Activated CD4-positive, alpha-beta T cell treated with anti-CD3 and anti-CD28 coated beads, Interleukin-2, amount 10 ng/mL, durations not matched to agents 24 days and 14 days (primary cell): ENCODE measurements around the gene NBPF15. TPM values are rescaled to one million over a fixed set of nuclear protein-coding genes. Genes with fewer than 3 reads are reported as not detected.
"Not testable (repeated sequence)": the region's sequence is repeated elsewhere in the genome, so short reads cannot be mapped to it uniquely, and the experiment has no call there.

Experiments used
- DNase-seq: peaks from one replicate; pipeline ENCODE4 v3.0.0; 2022
- H3K27ac Mint-ChIP-seq: one replicate; pipeline ENCODE4 v1.8.0; 2022; ENCODE audit warnings: mild to moderate bottlenecking, mixed read lengths
- H3K27me3 Mint-ChIP-seq: one replicate; pipeline ENCODE4 v1.8.0; 2022; ENCODE audit warnings: mixed read lengths
- H3K36me3 Mint-ChIP-seq: one replicate; pipeline ENCODE4 v1.8.0; 2022; ENCODE audit warnings: low read depth, mild to moderate bottlenecking, mixed read lengths
- H3K4me1 Mint-ChIP-seq: one replicate; pipeline ENCODE4 v1.8.0; 2021; ENCODE audit warnings: mixed read lengths
- H3K4me3 Mint-ChIP-seq: one replicate; pipeline ENCODE4 v1.8.0; 2022; ENCODE audit warnings: mild to moderate bottlenecking, moderate library complexity, mixed read lengths
- H3K9me3 Mint-ChIP-seq: one replicate; pipeline ENCODE4 v1.8.0; 2021; ENCODE audit warnings: mixed read lengths
- intact Hi-C: fragments of 100-400 bp; cut with micrococcal nuclease; formaldehyde crosslinking; loops from one replicate; pipeline ENCODE4 v1.15.1; 2023
- total RNA-seq: library from RNA; stranded (reverse); gene quantifications from 2 replicates; pipeline ENCODE4 v1.2.3, GENCODE V29; 2022

The NBPF15 gene
- total RNA-seq, 1 donor from 2014 or later: 23.2 TPM

DNA sequence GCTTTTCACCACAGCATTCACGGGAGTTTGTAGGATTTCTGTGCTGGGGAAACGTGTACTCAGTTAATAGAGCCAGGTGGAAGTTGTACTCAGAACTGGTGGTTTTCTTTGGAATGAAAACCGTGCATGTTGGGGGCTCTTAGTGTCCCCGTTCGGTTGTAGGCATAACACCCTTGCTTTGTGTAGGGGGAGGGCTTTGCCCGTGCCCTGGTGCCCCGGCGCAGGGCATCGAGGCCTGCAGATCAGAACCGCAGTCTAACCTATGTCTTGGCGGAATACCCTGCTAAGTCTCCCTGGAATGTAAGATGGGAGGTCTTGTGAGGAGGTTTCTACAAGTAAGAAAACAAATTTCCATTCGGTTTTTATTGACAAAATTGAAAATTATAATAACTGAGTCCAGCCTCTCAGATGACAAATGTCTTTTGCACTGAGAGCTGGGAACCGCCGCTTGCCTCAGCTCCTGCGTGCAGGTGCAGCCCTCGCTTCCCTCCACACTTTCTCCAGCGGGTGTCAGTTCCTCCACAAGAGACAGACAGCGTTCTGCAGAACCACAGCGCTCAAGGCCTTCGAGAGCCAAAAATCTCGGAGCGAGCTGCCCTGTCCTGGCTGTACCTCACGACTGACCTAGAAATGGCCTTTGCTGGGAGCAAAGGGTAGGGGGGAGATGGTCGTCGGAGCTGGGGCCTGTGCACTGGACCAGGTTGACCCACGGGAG lies 47.9 kb downstream of the NBPF15 start:
- intact Hi-C loops, H3K9me3 Mint-ChIP-seq, H3K27me3 Mint-ChIP-seq, H3K4me1 Mint-ChIP-seq, H3K36me3 Mint-ChIP-seq: not testable (repeated sequence)
- Mint-ChIP-seq H3K4me3 (peak overlapping the region; percentile 93), H3K27ac (peak overlapping the region; percentile 90)
- peak; percentile 64 for DNase-seq

DNA sequence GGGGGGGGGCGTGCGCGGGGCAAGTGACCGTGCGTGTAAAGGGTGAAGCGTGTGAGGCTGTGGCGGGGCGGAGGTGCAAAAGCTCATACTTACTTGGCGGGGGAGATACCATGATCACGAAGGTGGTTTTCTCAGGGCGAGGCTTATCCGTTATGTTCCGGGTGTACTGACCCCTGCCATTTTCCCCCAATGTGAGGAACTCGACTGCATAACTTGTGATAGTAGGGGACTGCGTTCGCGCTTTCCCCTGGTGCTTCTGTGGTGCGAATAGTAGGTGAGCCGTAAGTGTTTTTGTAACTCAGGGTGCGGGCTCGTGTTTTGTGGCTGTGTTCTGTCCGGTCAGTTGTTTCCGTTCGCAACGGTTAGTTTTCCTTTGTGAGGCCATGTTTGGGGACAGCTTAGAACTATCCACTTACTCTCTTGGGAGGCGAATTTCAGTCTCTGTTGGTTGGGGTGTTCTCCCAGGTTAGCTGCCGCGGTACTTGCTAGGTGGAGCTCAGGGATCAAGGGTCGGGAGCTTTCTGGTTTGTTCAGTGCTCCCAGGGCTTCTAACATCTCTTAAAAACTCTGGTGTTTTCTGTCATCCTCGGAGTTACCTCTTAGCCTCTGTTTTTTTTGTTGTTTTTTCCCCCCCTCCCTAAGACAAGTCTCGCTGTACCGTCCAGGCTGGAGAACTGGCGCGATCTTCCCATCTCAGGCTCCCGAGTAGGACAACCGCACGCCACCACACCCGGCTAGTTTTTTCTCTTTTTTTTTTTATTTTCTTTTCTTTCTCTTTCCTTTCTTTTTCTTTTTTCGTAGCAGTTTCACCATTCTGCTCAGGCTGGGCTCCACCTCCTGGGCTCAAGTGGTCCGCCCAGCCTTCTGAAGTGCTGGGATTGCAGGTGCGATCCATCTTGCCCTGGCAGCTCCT lies 48.7 kb downstream of the NBPF15 start:
- H3K27me3 Mint-ChIP-seq, intact Hi-C loops, H3K36me3 Mint-ChIP-seq, H3K4me1 Mint-ChIP-seq, H3K9me3 Mint-ChIP-seq: not testable (repeated sequence)
- DNase-seq: peak; percentile 96
- H3K27ac Mint-ChIP-seq: peak overlapping the region; percentile 90
- peak overlapping the region; percentile 93 for H3K4me3 Mint-ChIP-seq

DNA sequence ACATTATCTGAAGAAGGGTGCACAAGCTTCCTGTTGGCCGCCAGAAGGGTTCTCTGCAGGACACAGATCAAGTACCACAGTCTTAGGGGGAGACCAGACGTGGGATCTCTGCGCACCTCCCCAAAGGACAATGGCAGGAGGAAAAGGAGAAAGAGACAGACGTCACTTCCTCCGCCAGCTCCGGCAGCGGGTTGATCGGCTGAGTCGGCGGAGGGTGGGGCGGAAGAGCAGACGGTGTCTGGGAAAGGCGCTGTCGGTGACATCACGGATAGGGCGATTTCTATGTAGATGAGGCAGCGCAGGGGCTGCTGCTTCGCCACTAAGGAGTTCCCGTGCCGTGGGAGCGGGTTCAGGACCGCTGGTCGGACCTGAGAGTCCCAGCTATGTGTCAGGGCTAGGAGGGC lies 49.4 kb downstream of the NBPF15 start:
- H3K27me3 Mint-ChIP-seq, H3K9me3 Mint-ChIP-seq, intact Hi-C loops, H3K36me3 Mint-ChIP-seq, H3K4me1 Mint-ChIP-seq: not testable (repeated sequence)
- peak overlapping the region; percentile 93 for H3K4me3 Mint-ChIP-seq
- peak overlapping the region; percentile 90 for H3K27ac Mint-ChIP-seq
- DNase-seq: peak; percentile 94

- intact Hi-C loops, H3K4me3 Mint-ChIP-seq, H3K4me1 Mint-ChIP-seq, H3K27ac Mint-ChIP-seq, H3K9me3 Mint-ChIP-seq, H3K36me3 Mint-ChIP-seq, DNase-seq, H3K27me3 Mint-ChIP-seq: not testable (repeated sequence)
These were observed 58.7 kb downstream of the NBPF15 start for GRCh38 chr1:144402807-144403206.

- H3K27ac Mint-ChIP-seq, H3K4me3 Mint-ChIP-seq, H3K36me3 Mint-ChIP-seq, H3K27me3 Mint-ChIP-seq, DNase-seq, H3K4me1 Mint-ChIP-seq, H3K9me3 Mint-ChIP-seq, intact Hi-C loops: not testable (repeated sequence)
These were observed 89.8 kb downstream of the NBPF15 start for GRCh38 chr1:144371651-144372050.

Other genes starting within 250 kb of the NBPF15 start
- not detected in 2 replicates for gene PPIAL4E, start 88.0 kb downstream of the NBPF15 start, total RNA-seq
- gene PPIAL4F, start 131.2 kb upstream of the NBPF15 start, total RNA-seq: not detected in 2 replicates